IPS-NIHi11 (cell line): Measurements from ENCODE around the gene IREB2.
"Not testable (repeated sequence)": the region's sequence is repeated elsewhere in the genome, so short reads cannot be mapped to it uniquely, and the experiment has no call there.

ENCODE experiments used
- DNase-seq: peaks from one replicate; pipeline ENCODE4 v3.0.0; 2012; ENCODE audit warnings: mixed read lengths, low spot score

Gene IREB2

GRCh38 chr15:78481917-78482316, 43.9 kb downstream of the IREB2 start:
- no peak for DNase-seq

DNA sequence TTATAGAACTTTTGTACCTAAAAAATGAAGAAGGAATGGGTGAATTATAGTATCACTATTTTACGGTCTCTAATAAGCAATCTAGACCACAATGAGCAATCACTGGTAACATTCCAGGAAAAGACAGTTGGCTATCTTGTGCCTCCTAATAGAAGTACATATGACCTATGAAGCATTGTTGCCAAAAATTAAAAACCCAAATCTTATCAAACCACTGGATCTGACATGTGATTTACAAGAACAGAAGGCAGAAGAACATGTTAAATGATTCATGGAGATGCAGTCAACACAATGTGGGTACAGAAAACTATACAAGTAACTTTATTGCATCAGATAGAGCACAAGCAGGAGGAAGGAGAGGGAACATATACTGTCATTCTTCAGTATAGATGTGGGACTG, 54.9 kb downstream of the IREB2 start:
- no peak for DNase-seq

GRCh38 chr15:78501857-78502256, 63.8 kb downstream of the IREB2 start:
- DNase-seq, result no peak

DNA sequence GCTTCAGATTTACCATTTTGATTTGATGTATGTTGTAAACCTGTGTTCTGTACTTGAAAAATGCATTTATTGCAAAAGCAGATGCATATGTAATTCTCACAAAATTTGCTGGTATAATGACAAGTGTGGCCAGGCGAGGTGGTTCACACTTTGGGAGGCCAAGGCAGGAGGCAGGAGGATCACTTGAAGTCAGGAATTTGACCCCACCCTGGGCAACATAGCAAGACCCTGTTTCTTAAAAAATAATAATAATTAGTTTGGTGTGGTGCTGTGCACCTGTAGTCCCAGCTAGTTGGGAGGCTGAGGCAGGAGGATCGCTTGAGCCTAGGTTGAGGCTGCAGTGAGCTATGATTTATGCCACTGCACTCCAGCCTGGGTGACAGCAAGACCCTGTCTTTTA, 64.6 kb downstream of the IREB2 start:
- no peak for DNase-seq

DNA sequence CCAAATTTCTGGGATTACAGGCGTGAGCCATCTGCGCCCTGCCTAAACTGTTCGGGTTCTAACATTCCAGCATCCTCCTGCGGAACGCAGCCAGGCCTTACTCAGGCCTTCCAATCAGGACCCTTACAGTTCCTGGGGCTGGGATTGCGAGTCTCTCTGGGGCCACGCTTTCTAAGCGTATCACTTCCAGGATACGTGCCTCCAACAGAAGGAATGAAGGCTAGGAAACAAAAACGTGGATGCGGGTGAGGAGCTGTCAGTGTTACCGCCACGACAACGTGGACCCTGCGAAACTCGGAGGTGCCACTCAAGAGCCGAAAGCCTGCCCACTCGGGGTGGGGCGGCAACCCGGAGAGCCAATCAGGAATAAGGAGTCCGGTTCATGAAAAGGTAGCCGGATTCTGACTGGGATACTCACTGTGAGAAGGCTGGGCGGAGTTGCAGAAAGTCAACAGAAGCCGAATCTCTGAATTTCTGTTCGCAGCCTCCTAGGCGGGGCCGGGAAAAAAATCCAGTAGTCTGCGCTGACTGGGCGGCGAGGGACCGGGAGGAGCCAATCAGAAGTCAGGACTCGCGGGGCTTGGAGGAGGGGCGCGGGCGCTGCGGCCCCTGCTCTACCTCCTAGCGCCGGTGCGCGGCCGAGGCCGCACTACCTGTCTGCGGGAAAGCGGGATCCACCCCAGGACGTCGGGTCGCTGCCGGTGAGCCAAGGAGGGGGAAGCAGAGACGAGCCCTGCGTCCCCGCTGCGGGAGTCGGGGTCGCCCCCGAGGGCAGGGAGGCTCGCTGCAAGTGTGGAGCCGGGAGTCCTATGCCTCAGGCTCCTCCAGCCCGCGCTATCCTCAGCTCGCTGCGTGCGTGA, 69.2 kb downstream of the IREB2 start, which contains the start of gene HYKK:
TSS of gene HYKK (plus strand) at position 607 of the 860 bp plus-strand sequence. CDS start 5,512 bp downstream, outside the sequence.
- DNase-seq, result peak; percentile 100

DNA sequence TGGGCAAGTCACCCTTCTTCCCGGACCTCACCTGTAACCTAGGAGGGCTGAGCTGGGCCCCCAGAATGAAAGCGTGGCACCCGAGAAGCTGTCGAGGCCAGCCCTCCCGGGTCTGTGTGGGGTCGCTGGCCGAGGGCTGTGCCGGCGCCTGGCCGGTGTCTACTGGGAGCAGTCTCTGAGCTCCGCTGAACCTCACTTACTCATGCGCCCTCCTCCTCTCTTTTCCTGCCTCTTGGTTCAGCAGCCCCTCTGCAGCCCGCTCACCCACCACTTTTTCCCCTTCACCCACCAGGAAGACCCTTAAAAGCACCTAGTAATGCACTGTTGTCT, 69.8 kb downstream of the IREB2 start:
- peak; percentile 76 for DNase-seq

DNA sequence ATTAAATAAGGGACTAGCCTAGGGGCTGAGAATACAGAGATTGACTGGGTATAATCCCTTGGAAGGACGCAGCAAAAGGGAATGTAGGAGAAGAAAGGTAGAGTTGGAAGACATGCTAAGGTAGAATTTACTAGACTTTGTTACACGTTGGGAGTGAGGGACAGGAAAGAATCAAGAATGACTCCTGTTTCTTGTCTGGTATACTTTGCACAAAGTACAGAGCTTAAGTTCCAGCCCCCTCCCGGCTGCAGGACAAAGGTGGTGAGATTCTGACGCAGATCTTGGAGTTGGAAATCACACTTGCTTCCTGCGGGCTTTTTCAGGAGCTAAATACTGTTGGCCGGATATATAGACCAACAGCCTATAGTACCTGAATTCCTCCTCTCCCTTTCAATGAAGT, 70.3 kb downstream of the IREB2 start:
- no peak for DNase-seq

DNA sequence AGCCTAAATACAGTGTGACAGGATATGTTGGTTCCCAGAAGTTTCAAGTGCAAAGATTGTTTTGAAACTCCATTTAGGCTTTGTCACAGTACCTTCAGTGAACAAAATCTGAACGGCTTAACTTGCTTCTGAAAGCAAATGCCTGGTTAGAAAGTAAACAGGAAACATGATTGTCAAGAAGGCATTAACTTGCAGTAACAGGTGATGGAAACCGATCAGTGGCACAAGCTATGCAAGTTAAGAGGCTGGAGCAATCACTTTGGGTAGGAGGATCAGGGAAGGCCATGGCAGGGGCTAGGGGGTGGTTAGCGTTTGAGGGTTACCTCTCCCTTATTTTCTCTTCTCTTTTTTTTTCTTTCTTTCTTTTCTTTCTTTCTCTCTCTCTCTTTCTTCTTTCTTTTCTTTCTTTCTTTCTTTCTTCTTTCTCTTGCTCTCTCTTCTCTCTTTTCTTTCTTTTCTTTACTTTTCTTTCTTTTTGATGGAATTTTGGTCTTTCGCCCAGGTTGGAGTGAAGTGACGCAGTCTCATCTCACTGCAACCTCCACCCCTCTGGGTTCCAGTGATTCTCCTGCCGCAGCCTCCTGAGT, 71.8 kb downstream of the IREB2 start:
- DNase-seq, result no peak

- DNase-seq, result not testable (repeated sequence)
Observed at GRCh38 chr15:78520035-78520434, 82.0 kb downstream of the IREB2 start.

- DNase-seq, result no peak
Observed at GRCh38 chr15:78524230-78524629, 86.2 kb downstream of the IREB2 start.

DNA sequence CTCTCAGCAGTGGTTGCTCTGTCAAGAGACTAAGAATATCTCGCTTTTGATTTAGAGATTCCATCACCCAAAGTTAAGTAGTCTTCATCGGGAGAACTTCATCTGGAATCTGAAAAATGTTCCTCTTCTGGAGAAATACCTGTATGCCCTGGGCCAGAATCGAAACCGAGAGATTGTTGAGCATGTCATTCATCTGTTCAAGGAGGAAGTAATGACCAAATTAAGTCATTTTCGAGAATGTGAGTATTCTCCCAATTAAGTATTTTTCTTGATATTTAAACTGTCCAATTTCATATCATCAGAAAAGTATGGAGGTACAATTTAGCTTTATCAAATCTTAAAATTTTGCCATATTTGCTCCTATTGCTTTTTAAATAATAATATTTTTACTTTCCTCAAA, 89.3 kb downstream of the IREB2 start:
- DNase-seq, result no peak

- no peak for DNase-seq
Observed at GRCh38 chr15:78533331-78533730, 95.3 kb downstream of the IREB2 start.

DNA sequence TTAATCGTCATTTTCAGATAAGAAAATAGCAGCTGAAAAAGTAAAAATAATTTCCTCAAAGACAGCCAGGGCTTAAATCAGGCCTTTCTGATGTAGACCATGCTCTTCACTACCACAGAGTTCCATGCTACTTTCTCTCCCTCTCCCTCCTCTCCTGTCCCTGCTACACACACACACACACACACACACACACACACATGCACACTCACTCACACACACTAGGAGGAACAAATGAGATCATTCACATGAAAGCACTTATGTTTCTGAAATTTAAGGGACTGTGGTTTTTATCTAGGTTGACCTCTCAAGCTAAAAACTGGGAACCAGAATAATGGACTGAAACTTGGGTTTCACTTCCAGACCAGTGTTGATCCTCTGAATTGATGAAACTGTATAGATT, 98.1 kb downstream of the IREB2 start:
- no peak for DNase-seq

DNA sequence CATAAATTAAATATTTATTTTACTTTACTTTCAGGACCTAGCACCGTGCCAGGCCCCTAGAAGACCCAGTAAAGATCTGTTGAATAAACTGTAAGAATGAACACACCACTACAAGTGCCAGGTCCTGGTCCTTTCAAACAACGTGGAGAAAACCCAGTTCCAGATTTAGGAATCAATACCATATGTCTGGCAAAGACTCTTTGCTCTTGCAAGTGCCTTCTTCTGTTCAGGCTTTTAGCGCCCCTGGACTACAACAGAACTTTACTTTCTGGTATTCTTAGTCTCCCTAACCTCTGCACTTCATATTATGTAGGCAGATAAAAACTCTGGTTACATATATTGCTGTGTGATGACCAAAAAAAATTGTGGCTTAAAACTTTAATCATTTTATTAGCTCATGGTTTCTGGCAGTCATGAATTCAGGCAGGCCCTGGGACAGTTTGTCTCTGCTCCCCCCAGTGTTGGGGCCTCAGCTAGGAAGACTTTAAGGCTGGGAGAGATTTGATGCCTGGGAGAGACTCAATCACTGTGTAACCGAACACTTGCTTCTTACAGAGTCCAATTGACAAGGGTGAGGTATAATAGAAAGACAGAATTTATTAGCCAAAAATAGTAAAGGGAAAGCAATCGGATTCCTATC, 99.4 kb downstream of the IREB2 start:
- no peak for DNase-seq

DNA sequence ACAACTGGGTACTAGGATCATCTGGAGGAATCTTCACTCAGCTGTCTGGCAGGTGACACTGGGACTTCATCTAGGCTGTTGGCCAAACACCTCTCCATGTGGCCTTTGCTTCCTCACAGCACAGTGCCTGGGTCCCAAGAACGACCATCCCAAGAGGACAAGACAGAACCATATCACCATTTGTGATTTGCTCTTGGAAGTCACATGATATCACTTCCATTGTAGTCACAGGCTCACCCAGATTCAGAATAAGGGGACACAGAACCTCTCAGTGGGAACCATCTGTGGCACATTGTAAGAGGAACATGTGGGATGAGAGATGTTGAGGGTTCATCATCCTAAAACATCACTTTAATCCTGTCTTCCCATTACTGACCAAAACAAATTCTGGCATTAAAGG, 100.3 kb downstream of the IREB2 start:
- no peak for DNase-seq

DNA sequence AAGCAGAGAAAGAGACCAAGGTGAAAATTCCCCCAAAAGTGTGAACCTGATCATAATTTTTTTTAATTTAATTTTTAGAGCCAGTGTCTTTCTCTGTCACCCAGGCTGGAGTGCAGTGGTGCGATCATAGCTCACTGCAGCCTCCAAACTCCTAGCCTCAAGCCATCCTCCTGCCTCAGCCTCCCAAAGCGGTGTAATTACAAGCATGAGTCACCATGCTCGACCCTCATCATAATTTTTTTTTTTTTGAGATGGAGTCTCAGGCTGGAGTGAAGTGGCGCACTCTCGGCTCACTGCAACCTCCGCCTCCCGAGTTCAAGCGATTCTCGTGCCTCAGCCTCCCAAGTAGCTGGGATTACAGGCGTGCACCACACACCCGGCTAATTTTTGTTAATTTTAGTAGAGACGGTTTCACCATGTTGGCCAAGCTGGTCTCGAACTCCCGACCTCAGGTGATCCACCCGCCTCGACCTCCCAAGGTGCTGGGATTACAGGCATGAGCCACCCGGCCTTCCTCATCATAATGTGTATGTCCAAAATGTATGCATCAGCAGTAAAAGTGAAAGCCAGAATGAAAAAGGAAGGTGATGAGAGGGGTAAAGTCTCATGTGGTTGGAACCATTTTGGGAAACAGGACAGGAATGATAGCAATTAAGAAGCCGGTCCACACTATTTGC, 101.6 kb downstream of the IREB2 start:
- not testable (repeated sequence) for DNase-seq

GRCh38 chr15:78540141-78540870, 102.3 kb downstream of the IREB2 start, which contains the start of gene PSMA4:
Gene PSMA4 (plus strand): TSS chr15:78540444. CDS start chr15:78541928, 1,484 bp downstream.
- peak; percentile 98 for DNase-seq

GRCh38 chr15:78540871-78541743, 103.1 kb downstream of the IREB2 start:
- peak; percentile 12 for DNase-seq

DNA sequence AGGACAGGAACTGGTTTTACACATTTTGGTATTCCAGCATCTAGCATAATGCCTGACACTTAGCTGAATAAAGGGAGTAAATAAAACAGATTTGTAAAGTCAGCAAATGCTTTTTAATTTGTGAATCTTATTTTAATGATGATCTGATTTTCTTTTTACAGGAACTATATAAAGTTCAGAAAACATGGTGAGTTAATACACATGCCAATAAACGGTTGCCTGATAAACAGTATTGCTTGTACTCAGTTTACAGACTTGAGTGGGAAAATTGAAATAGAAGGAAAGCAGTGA, 103.7 kb downstream of the IREB2 start:
- DNase-seq, result no peak

GRCh38 chr15:78542647-78543046, 104.6 kb downstream of the IREB2 start:
- no peak for DNase-seq

GRCh38 chr15:78550194-78550593, 112.2 kb downstream of the IREB2 start:
- no peak for DNase-seq
